ENCODE measurements around the gene SCNN1B. TPM values are rescaled to one million over a fixed set of nuclear protein-coding genes. Genes with fewer than 3 reads are reported as not detected.

SCNN1B gene
- total RNA-seq, 6 experiments from 2014 or later, result not detected

GRCh38 chr16:23330161-23330560 is 28.1 kb downstream of the SCNN1B start:
- TF ChIP-seq CTCF (IDR thresholded peaks at IDR 0.05), result no peak
- DNase-seq, result no peak
- Mint-ChIP-seq H3K27me3 (ENCODE audit: insufficient read depth) (peaks cover 30% of the 10 kb centered on the region), H3K36me3 (ENCODE audit: low read depth) (no peaks in the 10 kb centered on the region), H3K4me3 (no peak overlapping the region), H3K4me1 (ENCODE audit: low read depth) (no peaks in the 10 kb centered on the region), H3K27ac (no peak overlapping the region), H3K9me3 (no peaks in the 10 kb centered on the region)

- no peak for TF ChIP-seq CTCF (IDR thresholded peaks at IDR 0.05)
- DNase-seq, result no peak
- H3K4me3 Mint-ChIP-seq, result no peak overlapping the region
- no peaks in the 10 kb centered on the region for H3K9me3 Mint-ChIP-seq
- peaks cover 30% of the 10 kb centered on the region for H3K27me3 Mint-ChIP-seq (ENCODE audit: insufficient read depth)
- H3K36me3 Mint-ChIP-seq (ENCODE audit: low read depth), result no peaks in the 10 kb centered on the region
- H3K4me1 Mint-ChIP-seq (ENCODE audit: low read depth), result no peaks in the 10 kb centered on the region
- no peak overlapping the region for H3K27ac Mint-ChIP-seq
These were observed 28.6 kb downstream of the SCNN1B start for GRCh38 chr16:23330583-23331249.

- no peaks in the 10 kb centered on the region for H3K4me1 Mint-ChIP-seq (ENCODE audit: low read depth)
These were observed 31.0 kb downstream of the SCNN1B start for GRCh38 chr16:23333034-23333579.

GRCh38 chr16:23333831-23334456 is 31.8 kb downstream of the SCNN1B start:
- Mint-ChIP-seq H3K27me3 (ENCODE audit: insufficient read depth) (peaks cover 31% of the 10 kb centered on the region), H3K4me3 (no peak overlapping the region), H3K9me3 (no peaks in the 10 kb centered on the region), H3K4me1 (ENCODE audit: low read depth) (no peaks in the 10 kb centered on the region), H3K36me3 (ENCODE audit: low read depth) (no peaks in the 10 kb centered on the region), H3K27ac (no peak overlapping the region)
- no peak for TF ChIP-seq CTCF (IDR thresholded peaks at IDR 0.05)
- DNase-seq, result no peak

More at GRCh38 chr16:23333034-23333579, 31.0 kb downstream of the SCNN1B start:
- peaks cover 31% of the 10 kb centered on the region for H3K27me3 Mint-ChIP-seq (ENCODE audit: insufficient read depth)
- no peak for DNase-seq
- no peaks in the 10 kb centered on the region for H3K9me3 Mint-ChIP-seq
- TF ChIP-seq CTCF (IDR thresholded peaks at IDR 0.05), result no peak
- no peak overlapping the region for H3K27ac Mint-ChIP-seq
- H3K4me3 Mint-ChIP-seq, result no peak overlapping the region
- no peaks in the 10 kb centered on the region for H3K36me3 Mint-ChIP-seq (ENCODE audit: low read depth)

- no peak for TF ChIP-seq CTCF (IDR thresholded peaks at IDR 0.05)
- DNase-seq, result no peak
- Mint-ChIP-seq H3K27ac (no peak overlapping the region), H3K9me3 (no peaks in the 10 kb centered on the region), H3K4me1 (ENCODE audit: low read depth) (no peaks in the 10 kb centered on the region), H3K4me3 (no peak overlapping the region), H3K27me3 (ENCODE audit: insufficient read depth) (peaks cover 27% of the 10 kb centered on the region), H3K36me3 (ENCODE audit: low read depth) (no peaks in the 10 kb centered on the region)
These were observed 32.4 kb downstream of the SCNN1B start for GRCh38 chr16:23334457-23334853.

Measured in HFFc6 (cell line).